HG02610 (cell line): ENCODE measurements around the gene SUSD3.

Experiments used
- ATAC-seq: cut with Tn5 transposase; IDR thresholded peaks from one replicate; pipeline ENCODE4 v1.9.1; 2021; ENCODE audit warnings: mild to moderate bottlenecking, moderate library complexity; ENCODE audit not compliant: unreplicated experiment

Gene SUSD3

DNA sequence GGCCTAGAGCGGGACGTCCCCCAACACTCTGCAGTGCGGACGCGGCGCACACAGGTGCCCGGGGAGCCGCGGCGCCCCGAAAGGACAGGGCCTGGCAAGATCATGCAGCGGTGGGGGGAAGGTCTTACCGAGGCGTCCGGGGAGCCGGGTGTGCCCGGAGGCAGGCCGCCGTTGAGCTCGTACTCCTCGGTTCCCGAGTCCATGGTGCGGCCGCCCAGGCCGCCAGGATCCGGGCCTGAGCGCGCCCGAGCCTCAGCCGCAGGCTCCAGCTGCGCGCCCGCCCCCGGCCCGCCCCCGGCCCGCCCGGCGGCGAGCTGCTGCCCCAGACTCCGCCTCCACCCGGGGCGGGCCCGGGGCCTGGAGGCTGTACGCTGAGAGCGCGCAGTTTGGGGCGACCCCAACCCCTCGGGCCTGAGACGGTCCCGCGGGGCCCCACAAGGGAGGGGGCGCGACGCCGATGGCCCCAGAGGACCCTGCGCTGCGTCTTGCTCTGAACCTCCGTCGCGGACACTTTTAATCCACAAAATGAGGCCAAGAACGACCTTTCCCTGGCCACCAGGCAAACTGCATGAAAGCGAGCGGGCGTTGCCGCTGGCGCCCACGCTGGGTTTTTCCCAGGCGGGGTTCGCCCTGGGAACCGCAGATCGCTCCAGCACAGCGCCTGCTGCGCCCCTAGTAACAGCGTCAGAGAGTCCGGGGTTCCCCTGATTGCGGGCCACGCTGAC lies 75.7 kb downstream of the SUSD3 start, which contains the start of gene NINJ1:
NINJ1 (minus strand) TSS at position 237 of the 725 bp plus-strand sequence; CDS start at position 203, 34 bp downstream.
- peak; percentile 80 for ATAC-seq
